H1 (cell line): ENCODE data around the gene MTM1. TPM values are rescaled to one million over a fixed set of nuclear protein-coding genes. Genes with fewer than 3 reads are reported as not detected.

Experiments
- ASH2L ChIP-seq: fragments of 200-600, 300-600 bp; sonication (generic); IDR thresholded peaks from one replicate; pipeline ENCODE4 v1.7.1; 2017; ENCODE audit warnings: low read length
- BRCA1 ChIP-seq: IDR thresholded peaks from 2 replicates; pipeline ENCODE4 v1.6.1; 2012; ENCODE audit warnings: low read depth, low read length, improper control_type of control experiment
- KDM1A ChIP-seq: fragments of 200-600, 300-600 bp; sonication (generic); IDR thresholded peaks from 2 replicates; pipeline ENCODE4 v1.7.1; 2016; ENCODE audit warnings: mild to moderate bottlenecking, low read length, borderline replicate concordance
- RXRA ChIP-seq: IDR thresholded peaks from 2 replicates; pipeline ENCODE4 v1.6.1; 2011; ENCODE audit warnings: low read depth, mild to moderate bottlenecking, low read length, moderate library complexity; ENCODE audit not compliant: insufficient read depth
- TAF1 ChIP-seq: IDR thresholded peaks from 2 replicates; pipeline ENCODE4 v1.6.1; 2011; ENCODE audit warnings: mild to moderate bottlenecking, low read depth, low read length
- polyA plus RNA-seq, 7 experiments: library from polyadenylated mRNA; depleted of rRNA in 3 of 7; stranded (reverse) in 5 of 7; unstranded in 2 of 7; fragments of >200 nt in 5 of 7; fragments of 200-250 nt in 2 of 7; gene quantifications; 1 replicate in 5 of 7; 2 replicates in 1 of 7; 4 replicates in 1 of 7; pipeline versions ENCODE4 v1.2.1 to v1.2.3, GENCODE V29; 2011 to 2013; ENCODE audit warnings: missing spikeins in 2 of 7, mixed read lengths in 2 of 7
- total RNA-seq: library from RNA; stranded (reverse); fragmentation: NEBNext Ultra II Directional; extraction: Animal tissue kit (Norgen Biotek cat#: 25700); gene quantifications from 2 replicates; pipeline ENCODE4 v1.2.1, GENCODE V29; 2021

Gene MTM1
- total and polyA plus RNA-seq, 2 of the 8 experiments (the other 6 are each of a cell fraction or from before 2014, with no cell fraction given) = 2.3 to 8.4 TPM

DNA sequence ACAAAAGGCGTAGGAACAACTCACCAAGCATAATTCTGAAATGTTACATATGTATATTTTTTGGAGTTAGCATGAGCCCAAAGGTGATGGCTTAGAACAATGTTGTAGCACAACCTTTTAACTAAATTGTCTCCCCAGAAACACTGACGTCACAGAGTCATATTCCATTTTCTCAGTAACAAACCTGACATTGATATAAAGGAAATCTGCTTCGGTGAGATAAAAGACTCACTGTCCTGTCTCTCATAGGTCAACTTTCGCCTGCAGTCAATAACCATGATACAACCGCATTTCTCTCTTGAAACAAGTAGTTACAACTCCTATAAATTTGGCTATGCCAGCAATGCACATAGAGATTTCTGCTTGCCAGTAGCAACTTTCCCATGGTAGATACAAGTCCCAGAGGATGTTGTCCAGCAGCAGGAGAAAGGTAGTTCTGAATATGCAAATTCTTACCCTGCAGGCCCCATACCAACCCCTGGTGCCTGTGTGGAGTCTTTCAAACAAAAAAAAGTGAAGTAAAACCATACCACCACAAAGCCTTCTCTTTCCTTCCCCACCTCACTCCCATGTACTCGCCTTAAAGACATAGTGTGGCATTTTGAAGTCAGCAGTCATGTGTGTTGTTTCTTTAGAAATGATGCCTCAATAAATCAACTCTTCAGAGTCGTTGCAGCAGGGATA, 47.9 kb downstream of the MTM1 start (continued):
- TF ChIP-seq RXRA (no peak), KDM1A (no peak), BRCA1 (no peak), ASH2L (no peak), TAF1 (no peak)
